Measurements from ENCODE around the gene AHDC1.
A peak's percentile ranks its signal among the peaks of the same experiment; 100 is the strongest.
"Not testable (repeated sequence)": the region's sequence is repeated elsewhere in the genome, so short reads cannot be mapped to it uniquely, and the experiment has no call there.

Gene AHDC1, protein sequence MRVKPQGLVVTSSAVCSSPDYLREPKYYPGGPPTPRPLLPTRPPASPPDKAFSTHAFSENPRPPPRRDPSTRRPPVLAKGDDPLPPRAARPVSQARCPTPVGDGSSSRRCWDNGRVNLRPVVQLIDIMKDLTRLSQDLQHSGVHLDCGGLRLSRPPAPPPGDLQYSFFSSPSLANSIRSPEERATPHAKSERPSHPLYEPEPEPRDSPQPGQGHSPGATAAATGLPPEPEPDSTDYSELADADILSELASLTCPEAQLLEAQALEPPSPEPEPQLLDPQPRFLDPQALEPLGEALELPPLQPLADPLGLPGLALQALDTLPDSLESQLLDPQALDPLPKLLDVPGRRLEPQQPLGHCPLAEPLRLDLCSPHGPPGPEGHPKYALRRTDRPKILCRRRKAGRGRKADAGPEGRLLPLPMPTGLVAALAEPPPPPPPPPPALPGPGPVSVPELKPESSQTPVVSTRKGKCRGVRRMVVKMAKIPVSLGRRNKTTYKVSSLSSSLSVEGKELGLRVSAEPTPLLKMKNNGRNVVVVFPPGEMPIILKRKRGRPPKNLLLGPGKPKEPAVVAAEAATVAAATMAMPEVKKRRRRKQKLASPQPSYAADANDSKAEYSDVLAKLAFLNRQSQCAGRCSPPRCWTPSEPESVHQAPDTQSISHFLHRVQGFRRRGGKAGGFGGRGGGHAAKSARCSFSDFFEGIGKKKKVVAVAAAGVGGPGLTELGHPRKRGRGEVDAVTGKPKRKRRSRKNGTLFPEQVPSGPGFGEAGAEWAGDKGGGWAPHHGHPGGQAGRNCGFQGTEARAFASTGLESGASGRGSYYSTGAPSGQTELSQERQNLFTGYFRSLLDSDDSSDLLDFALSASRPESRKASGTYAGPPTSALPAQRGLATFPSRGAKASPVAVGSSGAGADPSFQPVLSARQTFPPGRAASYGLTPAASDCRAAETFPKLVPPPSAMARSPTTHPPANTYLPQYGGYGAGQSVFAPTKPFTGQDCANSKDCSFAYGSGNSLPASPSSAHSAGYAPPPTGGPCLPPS (N-terminal part only)

DNA sequence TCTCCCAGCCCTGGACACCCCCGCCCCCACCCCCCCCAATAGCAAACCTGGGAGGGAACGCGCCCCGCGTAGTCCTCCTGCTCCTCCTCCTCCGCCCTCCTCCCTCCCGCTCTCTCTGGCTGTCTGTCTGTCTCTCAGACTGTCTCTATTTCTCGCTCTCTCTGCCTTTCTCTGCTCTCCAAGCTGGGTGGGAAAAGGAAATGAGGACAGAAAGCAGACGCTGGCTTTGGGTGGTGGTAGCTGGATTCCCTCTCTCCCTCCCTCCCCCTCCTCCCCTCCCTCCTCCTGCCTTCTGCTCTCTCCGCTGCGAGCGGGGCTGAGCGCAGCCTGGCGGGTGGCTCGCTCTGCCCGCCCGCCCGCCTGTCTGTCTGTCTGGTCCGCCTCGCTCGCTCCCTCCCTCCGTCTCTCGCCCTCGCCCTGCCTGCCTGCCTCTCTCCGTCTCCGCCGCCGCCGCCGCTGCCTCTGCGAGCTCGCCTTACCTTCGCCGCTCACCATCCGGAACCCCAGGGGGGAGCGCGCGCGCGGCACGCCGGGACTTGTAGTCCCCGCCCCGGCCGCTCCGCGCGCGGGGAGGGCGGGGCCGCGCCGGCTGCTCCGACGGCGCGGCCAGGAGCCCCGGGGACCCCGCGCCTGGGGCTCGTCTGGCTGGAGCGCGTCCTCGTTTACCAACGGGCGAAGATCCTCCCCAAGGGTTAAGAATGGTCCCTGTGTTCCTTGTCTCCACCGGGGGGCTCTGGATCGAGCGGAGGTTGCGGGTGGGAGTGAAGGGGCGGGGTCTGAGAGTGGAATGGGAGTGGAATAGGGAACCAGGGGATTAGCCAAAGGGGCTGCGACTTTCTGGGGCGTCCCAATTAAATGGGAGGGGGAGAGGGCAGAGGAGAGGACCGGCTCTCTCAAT is at the start of gene AHDC1:
AHDC1 (minus strand) TSS at position 464 of the 898 bp plus-strand sequence. CDS start 52,029 bp downstream, outside the sequence.
- DNase-seq: peak; percentile 89 to 92

DNA sequence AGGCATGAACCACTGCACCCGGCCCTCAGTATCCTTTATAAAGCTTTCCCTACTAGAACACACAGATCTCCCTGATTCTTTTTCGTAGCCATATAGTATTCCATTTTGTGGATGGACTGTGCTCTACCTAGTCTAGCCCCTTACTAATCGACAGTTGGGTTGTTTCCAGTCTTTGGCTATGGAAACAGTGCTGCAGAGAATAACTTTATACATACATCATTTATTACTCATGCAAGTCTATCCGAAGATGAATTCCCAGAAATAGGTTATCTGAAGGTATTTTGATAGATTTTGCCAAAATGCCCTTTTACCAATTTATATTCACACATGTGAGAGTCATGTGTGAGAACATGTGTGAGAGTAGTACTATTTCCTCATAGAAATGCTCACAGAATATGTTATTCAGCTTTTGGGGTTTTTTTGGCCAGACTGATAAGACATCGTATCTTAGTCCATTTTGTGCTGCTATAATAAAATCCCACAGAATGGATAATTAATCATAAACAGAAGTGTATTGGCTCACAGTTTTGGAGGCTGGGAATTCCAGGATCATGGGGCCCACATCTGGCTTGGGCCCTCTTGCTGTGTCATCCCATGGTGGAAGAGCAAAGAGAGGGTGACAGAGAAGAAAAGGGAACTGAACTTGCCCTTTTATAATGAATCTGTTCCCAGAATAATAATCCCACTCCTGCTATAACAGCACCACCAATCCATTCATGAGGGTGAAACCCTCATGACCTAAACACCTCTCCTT is 48.3 kb upstream of the AHDC1 start:
- DNase-seq: no peak

DNA sequence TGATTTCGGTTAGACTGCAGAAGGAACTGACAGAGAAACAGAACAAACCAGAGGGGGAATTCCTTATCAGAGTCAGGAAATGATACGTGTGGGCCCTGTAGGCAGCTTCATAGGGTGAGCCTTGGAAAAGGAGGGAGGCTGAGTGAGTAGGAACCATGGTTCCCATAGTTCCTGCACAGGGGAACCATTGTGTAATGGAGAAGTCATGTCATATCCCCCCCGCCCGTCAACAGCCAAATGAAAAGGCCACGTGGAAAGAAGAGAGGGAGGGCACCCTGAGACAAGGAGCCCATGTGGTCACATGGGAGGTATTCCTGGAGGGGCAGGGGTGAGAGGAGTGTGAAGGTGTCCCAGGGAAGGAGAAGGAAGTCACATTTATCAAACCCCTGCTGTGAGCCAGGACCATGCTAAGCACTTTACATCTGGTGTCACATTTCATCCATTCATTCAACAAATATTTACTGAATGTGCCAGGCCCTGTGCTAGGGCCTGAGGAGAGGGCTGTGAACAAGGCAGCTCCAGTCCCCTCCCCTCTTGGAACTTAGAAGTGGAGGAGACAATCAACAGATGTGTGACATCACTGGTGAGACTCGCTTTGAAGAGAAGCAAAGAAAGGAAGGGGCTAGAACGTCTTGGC is 46.7 kb upstream of the AHDC1 start:
- peak in 1 of 2 donors; percentile 38 for DNase-seq

DNA sequence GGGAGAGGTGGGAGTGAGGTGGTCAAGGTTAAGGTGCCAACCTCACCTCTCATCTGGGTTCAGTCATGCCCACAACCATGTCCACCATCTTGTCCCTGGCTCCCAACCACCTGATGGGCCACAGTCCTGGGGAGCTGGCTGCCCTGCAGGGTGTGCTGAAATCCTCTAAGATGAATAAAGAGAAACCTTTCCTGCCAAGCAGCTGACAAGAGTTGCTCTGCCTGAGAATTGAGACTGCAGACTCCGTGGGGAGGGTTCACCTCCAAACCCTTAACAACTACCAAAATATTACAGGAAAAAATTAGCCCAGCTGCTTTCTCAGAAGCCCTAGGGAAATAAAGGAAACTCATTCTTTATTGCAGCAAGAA is 46.2 kb upstream of the AHDC1 start:
- DNase-seq: no peak

DNA sequence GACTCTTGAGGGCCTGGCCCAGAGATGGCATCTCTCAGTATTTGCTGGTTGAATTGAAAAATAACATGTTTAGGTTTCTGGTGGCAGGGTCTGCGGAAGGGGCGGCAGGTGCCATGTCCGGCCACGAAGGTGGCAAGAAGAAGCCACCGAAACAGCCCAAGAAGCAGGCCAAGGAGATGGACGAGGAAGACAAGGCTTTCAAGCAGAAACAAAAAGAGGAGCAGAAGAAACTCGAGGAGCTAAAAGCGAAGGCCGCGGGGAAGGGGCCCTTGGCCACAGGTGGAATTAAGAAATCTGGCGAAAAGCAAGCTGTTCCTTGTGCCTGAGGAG is 45.3 kb upstream of the AHDC1 start:
- DNase-seq: no peak

DNA sequence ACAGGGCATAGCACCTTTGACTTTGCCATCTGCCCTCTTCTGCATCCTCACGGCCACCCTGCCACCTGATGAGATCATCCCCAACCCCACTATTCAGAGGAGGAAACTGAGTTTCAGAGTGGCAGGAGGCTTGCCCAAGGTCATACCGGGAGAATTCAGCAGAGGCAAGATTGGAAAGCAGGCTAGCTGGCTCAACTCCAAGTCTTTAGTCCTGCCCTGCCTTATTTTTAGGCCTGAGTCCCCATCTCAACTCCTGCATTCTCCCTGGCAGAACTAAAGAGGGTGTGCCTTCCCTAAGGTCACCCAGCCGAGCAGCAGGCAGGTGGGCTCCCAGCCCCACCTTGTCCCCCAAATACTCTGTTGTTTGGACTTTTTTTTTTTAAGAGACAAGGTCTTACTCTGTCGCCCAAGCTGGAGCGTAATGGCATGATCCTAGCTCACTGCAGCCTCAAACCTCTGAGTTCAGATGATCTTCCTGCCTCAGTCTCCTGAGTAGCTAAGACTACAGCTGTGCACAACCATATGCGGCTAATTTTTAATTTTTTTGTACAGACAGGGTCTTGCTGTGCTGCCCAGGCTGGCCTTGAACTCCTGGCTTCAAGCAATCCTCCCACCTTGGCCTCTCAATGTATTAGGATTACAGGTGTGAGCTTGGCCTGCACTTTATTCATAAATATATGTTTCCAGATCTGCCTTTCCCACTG is 44.8 kb upstream of the AHDC1 start:
- DNase-seq: no peak

DNA sequence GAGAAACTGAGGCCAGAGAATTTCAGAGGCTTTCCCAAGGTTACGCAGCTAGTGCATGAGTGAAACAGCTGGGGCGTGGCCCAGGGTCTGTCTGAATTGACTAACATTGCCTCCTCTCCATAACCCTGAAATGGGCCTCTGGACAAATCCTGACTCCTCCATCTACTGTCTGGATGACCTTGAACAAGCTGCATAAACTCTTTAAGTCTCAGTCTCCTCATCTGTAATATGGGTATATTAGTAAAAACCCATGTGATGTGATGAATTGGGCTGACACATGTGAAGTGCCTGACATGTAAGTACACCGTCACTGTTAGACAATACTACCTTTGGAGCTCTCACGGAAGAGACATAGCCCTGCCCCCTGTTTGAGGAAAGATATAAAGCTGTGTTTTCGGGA is 43.4 kb upstream of the AHDC1 start:
- DNase-seq: no peak

DNA sequence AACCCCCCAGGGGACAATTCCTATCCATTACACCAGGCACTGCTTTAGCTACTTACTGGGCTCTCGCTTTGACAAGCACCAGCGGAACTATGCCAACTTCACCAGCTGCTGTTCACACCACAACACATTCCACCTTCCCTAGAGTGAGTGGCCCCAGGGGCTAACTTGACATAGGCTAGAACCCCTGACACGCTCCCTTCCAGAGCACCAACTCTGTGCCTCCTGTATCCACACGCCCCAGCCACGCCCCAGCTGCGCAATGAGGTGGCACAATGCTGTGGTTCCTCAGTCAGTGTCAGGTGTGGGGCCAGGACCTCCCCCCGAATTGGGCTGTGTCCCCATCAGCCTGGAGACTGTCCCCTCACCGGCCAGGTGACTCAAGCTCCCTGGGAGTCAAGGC is 42.7 kb upstream of the AHDC1 start:
- DNase-seq: no peak

DNA sequence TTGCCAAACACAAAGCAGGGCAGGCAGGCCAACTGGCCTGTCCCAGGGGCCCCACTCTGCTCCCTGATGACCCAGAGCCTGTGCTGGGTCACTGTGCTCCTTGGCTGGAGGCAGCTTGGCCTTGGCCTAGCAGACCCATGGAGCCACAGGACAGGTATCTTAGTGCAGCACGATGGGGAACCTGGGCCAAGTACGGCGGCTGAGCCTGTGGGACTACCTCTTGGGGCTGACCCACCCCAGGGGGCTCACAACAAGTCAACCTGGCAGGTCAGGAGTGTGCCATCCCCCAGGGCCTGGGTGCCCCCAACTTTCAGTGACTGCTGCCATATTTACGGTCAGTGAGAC is 41.1 kb upstream of the AHDC1 start:
- no peak for DNase-seq

DNA sequence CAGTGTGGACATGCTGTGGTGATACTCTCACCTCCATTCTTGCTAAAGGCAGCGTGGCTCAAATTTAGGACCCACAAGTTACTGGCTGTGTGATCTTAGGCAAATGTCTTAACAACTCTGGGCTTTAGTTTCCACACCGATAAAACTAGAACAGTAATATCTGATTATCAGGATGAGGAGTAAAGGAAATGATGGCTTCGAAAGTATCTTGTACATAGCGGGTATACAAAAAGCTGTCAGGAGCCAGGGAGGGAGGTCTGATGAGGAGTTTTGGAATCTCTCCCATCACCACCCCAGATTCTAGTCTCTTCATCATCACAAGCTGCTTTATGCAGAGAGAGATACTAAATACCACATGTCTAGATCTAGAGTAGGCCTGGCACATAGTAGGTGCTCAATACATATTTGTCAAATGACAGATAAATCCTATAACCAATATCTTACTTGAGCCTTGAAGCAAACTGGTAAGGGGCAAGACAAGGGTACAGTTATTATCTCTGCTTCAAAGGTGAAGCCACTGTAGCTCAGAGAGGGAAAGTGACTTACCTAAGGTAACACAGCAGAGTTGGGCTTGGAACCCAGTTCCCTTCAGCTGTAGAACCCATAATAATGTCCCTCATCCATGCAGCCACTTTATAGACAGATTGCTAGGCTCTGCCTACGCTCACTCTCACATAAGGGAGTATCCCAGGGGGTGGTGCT is 40.6 kb upstream of the AHDC1 start:
- no peak for DNase-seq

DNA sequence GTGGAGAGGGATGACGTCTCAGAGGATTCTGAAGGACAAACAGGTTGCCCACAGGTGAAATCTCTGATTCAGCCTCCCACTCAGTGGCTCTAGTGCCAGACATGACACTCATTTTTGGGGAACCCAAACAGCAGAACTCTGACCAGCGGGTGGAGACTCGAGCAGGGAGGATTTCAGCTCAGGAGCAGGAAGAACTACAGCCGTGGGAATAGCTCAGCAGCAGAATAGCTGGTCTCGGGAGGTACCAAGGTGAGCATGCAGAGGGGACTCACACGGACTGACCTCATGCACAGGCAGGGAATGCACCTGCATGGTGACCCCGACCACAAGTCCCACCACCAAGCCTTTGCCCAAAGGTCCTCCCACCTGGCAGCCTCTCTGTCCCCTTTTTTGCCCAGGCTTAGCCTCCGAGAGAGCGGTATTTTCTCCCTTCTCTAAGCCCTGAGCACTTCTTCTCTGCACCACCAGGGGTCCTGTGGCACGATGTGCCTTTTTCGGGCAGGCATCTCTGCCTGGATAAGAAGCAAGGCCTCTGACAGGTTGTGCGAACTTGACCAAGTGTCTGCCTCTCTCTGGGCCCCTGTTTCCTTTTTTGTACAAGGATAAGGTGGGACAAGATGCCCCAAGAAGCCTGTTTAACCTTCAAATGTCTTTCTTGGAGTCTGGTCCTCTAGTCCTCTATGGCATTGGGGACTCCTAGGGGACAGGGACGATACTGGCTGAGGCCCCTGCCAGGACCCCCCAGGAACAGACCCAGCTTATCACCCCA is 39.8 kb upstream of the AHDC1 start:
- DNase-seq: peak; percentile 76 to 83

DNA sequence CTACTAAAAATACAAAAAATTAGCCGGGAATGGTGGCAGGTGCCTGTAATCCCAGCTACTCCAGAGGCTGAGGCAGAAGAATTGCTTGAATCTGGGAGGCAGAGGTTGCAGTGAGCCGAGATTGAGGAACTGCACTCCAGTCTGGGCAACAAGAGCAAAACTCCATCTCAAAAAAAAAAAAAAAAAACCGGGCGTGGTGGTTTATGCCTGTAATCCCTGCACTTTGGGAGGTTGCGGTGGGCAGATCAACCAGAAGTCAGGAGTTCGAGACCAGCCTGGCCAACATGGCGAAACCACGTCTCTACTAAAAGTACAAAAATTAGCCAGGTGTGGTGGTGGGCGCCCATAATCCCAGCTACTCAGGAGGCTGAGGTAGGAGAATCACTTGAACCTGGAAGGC is 36.6 kb upstream of the AHDC1 start:
- not testable (repeated sequence) for DNase-seq

DNA sequence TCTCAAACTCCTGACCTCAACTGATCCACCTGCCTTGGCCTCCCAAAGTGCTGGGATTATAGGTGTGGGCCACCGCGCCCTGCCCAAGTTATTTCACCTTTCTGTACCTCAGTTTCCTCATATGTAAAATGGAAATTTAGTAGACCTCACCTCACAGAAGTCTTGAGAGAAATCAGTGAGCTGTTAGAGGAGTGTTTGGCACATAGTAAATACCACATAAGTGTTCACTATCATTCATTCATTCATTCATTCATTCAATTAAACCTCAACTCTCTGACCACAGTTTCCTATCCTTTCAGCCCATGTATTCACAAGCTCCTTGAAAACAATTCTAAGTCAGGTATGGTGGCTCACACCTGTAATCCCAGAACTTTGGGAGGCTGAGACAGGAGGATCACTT is 34.9 kb upstream of the AHDC1 start:
- DNase-seq: no peak

DNA sequence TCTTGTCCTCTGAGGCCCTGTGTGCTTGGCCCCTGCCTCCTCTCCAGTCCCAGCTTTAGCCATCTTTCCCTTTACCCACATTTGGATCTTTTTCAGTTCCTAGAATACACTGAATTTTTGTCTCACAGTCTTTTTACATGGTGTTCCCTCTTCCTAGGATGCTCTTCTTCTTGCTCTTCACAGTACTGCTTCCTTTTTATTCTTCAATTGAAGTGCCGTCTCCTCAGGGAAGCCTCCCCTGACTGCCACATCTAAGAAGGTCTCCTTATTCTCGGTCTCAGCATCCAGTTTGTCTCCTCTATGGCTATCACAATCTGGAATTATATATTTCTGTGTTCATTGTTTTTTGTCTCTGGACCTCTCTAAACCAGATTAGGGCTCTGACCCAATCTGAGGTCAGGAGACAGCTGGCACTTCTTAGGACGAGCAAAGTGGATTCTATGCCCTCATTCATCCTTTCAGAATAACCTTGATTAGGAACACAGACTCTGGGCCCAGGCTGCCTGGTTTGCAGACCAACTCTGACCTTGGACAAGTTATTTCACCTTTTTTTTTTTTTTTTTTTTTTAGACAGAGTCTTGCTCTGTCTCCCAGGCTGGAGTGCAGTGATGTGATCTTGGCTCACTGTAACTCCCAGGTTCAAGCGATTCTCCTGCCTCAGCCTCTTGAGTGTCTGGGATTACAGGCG is 34.2 kb upstream of the AHDC1 start:
- DNase-seq: no peak

DNA sequence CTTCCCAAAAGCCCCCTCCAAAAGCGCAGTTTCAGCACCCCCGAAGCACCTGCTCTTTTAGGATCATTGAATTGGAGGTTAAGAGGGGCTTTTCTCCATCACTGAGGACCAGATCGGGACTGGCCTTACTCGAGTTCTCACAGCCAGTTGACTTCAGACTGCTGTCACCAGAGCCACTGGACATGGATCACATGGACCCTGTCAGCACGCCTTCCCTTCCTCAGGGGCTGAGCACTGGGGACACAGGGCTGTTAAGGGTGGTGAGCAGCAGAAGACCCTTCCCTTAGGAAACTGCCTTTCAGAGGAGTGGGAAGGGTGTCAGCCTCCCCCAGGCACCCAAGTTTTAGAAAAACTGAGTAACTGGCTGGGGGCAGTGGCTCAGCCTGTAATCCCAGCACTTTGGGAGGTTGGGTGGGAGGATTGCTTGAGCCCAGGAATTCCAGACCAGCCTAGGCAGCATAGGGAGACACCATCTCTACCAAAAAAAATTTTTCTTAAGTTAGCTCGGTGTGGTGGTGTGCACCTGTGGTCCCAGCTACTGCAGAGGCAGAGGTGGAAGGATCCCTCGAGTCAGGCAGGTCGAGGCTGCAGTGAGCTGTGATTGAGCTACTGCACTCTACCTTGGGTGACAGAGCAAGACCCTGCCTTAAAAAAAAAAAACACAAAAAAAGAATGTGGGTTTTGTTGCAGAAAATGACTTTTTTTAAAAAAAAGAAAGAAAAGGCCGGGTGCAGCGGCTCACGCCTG is 31.6 kb upstream of the AHDC1 start:
- DNase-seq: no peak

DNA sequence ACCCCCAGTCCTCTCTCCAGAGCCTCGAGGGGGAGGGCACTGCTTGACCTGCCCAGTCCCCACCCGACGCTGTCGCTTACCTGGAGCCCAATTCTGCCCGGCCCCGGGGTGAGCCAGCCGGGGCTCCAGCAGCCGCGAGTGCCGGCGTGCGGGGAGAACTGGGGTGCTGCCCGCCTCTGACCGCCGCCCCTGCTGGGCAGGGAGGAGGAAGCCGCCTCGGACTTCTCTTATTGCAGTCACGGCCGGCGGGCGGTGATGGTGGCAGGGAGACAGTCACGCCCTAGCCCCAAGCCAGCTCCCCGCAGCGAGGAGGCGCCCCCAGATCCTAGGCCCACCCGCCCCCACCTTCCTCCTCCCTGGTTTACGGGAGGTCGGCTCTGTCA is 31.0 kb upstream of the AHDC1 start, which contains the start of gene FGR:
FGR (minus strand) TSS at position 201 of the 383 bp plus-strand sequence. CDS start 11,269 bp downstream, outside the sequence.
- peak in 1 of 2 donors; percentile 47 for DNase-seq

DNA sequence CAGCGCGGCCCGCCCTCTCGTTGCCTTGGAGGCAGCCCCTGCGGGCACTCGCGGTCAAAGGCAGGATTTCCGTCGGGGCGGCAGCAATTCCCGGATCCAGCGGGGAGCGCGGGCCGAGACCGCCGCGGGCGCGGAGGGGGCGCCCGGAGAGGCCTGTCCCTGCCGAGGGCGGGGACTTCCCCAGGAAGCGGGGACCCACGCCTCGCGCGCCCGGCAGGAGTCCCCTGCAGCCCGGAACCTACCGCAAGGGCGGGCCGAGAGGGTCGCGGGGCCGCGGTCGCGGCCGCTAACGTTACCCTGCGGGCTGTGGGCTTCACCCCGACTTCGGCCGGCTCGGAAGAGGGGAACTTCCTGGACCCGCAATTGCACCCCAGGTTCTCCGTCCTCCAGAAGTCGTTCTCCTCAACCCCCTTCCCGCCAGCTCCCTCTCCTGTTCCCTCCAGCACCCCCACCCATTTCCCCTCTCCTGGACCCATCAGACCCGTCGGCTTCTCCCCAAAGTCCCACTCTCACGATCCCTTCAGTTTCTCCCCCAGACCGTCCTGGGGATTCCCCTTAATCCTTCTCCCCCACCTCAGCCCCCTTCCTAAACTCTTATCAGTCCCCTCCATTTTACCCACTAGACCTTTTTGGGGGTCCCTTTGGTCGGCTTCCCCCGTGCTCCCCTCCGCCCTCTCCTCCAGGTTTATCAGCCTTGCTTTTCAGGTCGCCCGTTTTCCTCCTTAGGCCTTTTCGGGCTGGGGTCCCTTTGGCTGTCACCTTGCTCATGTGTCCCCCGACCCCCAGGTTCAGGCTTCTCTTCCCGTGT is 30.4 kb upstream of the AHDC1 start:
- DNase-seq: peak; percentile 47 to 72
